GM18519 (cell line): Measurements from ENCODE around the gene ADM5.

Experiments
- ATAC-seq: cut with Tn5 transposase; IDR thresholded peaks from one replicate; pipeline ENCODE4 v1.9.1; 2021; ENCODE audit warnings: mild to moderate bottlenecking, moderate library complexity; ENCODE audit not compliant: unreplicated experiment, low FRiP score

The ADM5 gene, protein sequence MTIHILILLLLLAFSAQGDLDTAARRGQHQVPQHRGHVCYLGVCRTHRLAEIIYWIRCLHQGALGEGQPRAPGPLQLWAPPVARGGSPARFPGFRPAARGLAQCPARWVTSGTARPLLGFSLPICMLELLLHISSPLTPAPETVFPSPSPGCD

DNA sequence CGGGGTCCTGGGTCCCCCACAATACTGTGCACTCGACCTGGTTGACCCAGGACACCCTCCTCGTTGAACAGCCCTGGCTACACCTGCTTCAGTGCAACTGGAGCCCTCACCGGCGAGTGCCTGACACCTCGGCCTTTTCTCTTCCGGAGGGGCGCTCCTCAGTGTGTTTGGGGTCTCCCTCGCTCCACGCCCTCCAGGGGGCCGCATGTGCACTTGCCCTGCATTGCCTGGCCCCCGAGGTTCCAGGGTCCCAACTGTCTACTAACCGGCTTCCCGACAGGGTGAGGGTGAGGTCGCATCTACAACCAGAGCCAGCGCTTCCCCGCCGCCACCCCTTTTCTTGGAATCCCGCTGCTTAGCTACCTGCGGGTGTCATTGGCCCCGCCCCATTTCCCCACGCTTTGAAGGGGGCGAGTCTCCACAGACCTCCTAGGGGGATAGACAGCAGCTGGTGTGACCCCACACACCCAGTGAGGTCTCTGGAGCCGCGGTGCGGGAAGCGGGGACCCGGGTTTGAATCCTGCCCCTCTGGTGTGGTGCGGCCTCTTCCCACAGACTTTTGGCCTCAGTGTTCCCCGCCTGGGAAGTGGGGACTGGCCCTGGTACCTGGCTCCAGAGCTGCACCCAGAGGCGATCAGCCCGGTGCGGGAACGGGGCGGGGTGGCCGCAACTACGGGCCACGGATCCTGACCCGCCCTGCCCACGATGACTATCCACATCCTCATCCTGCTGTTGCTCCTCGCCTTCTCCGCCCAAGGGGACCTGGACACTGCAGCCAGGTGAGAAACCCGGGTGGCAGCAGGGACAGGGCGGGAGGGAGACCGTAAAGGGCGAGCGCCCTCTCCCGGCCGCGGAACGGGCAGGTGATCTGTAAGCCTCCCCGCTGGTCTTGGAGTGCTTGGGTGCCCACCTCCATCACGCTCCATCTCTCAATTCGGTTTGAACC lies at the start of gene ADM5:
ADM5 (plus strand) TSS at position 462 of the 946 bp plus-strand sequence; CDS start at position 706, 244 bp downstream.
- ATAC-seq: no peak

DNA sequence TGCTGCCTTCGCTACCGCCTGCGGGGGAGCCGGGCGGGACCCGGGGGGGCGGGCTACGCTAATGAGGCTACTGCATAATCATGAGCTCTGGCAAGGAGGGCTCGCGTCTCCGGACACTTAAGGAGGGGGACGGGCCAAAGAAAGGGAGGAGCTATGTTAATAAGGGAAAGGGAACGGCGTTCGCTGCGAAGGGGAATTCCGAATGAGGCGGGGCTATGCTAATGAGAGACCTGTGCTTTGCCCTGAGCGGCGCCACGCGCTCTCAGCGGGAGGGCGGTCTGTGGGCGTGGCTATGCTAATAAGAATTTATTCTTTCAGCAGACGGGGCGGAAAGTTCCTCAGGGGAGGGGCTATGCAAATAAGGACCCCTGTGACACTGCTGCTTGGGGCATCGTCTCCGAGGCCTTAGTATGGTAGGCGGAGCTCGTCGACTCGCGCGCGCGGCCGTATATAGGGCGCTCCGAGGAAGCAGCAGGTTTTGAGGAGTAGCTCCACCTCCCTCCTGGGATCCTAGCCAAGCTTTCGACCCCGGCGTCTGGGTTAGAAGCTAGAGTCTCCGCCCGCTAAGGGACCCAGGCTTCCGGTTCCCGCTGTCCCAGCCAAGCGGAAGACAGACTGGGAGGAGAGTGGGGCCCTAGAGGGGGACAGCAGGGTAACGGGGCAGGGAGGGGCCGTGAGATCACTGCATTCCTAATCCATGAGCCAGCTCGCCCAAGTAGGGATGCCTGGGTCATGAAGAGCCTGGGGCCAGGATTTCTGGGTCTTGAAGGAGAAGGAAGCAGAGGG lies 49.1 kb upstream of the ADM5 start, which contains the start of gene RRAS:
RRAS (minus strand) TSS at position 31 of the 786 bp plus-strand sequence. CDS start 45 bp downstream, outside the sequence.
- ATAC-seq: peak; percentile 49

DNA sequence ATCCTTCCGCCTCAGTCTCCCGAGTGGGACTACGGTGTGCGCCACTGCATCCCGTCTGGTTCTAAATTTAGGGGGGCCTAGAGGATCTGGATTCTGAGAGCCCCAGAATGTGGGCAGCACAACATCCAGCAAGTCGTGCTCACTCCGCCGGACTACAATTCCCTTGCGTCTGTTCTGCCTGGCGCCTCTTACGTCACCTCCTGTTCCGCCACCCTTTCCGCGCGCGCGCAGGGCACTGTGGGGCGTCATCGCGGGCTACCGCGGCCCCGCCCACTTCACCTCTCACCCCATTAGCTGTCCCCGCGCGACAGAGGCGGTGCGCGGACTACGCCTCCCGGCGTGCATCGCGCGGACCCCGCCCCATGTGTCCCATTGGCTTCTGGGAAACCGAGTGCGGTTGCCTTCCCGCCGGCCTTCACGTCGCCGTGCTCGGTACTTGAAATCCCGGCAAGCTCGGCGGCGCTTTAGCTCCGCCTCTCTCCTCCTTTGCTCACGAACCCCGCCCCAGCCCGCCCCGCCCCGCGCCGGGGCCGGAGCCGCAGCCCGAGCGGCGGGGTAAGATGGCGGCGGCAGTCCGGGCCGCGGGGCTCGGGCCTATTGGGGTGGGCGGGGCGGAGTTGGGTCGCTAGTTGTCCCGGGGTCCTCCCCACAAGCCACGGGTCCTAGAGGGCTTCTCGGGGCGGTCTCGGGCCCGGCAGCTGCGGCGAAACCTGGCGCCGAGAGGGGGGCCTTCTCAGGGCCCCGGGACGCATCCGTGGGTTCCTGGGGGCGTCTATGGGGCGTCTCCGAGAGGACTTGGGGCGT lies 47.5 kb upstream of the ADM5 start, which contains the start of gene SCAF1:
SCAF1 (plus strand) TSS at position 522 of the 804 bp plus-strand sequence. CDS start 2,818 bp downstream, outside the sequence.
- peak; percentile 47 for ATAC-seq

DNA sequence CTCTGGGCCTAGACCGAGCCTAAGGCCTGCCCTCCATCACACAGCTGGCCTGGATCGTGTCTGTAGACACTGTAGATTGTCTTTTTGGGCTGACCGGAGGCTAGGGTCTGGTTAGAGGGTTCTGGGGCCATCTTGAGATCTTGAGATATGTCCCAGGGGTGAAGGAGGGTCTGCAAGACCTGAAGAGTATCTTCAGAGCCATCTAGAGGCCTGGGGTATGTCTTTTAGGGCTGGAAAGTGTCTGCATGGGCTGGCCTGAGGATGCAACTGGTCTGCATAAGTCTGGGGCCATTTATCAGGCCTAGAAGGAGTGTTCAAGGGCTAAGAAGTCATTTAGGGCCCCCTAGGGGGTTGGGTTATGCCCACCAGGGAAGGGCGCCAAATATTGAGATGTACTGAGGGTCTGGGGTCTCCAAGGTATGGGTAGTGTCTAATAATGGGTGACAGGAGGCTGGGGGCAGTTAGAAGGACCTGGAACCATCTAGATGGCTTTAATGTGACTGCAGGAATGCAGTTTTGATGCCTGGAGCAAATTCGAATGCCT lies 46.8 kb upstream of the ADM5 start:
- ATAC-seq: no peak

DNA sequence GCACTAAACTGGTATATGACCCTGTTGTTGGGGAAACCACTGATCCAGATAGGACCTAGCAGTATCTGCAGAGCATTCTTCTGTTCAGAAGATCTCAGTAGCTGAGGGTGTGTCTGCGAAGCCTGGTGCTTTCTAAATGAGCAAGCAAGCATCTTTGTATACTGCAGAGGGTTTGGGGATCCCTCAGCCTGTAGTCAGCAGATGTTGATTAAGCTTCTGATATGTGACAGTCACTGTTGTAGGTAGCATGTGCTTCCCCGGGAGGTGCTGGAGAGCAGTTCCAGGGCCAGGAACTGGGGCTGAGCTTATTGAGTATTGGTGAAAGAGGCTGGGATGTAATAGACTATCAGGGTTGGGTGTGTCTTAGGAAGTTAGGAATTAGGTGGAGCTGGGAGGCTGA lies 45.9 kb upstream of the ADM5 start:
- ATAC-seq: no peak

DNA sequence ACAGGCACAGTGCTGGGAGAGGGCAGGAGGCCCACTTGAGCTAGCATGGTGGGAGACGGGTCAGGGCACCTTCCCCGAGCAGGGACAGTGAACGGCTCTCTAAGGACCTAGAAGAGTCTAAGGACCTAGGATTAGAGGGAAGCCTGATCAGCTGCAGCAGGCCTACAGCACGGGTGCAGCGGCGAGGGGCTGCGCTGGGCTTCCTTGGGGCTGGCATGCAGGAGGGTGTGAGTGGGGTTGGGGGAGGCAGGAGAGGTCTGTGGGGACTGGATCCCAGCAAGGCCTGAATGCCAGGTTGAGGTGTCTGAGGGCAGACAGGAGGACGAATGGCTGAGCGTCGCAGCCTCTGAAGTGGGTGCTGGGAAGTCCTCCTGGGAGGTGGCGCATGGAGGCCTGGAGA lies 43.8 kb upstream of the ADM5 start:
- no peak for ATAC-seq

DNA sequence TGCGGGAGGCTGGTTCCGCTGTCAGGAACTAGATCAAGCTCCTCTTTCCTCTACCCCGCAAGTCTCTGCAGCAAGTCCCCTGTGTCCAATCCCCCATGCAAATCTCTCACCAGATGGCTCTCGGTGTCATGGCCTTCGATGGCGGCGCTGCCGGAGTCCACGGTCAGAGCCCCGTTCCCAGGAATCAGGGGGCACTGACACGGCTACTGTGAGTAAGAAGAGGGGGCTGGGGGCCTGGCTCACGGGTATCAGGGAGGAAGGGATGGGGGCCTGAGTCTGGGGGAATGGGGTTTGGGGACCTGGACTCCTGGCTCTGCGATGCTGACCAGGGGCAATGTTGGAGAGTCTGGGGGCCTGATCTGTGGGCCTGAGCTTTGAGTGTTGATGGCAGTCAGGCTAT lies 43.4 kb upstream of the ADM5 start:
- ATAC-seq: no peak

DNA sequence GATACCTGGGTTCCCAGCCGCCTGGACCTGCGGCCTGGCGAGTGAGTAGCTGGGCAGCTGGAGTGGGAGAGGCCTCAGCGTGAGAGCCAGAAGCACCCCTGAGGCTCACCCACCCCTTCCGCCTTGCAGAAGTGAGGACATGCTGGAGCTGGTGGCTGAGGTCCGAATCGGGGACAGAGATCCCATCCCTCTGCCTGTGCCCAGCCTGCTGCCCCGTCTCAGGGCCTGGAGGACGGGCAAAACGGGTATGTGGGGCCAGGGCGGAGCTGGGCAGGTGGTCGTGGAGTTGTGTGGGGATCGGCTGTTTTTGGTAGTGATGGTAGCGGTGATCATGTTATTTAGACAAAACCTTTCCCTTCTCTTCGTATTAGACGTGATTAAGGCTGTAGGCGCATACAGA lies 42.8 kb upstream of the ADM5 start:
- no peak for ATAC-seq

DNA sequence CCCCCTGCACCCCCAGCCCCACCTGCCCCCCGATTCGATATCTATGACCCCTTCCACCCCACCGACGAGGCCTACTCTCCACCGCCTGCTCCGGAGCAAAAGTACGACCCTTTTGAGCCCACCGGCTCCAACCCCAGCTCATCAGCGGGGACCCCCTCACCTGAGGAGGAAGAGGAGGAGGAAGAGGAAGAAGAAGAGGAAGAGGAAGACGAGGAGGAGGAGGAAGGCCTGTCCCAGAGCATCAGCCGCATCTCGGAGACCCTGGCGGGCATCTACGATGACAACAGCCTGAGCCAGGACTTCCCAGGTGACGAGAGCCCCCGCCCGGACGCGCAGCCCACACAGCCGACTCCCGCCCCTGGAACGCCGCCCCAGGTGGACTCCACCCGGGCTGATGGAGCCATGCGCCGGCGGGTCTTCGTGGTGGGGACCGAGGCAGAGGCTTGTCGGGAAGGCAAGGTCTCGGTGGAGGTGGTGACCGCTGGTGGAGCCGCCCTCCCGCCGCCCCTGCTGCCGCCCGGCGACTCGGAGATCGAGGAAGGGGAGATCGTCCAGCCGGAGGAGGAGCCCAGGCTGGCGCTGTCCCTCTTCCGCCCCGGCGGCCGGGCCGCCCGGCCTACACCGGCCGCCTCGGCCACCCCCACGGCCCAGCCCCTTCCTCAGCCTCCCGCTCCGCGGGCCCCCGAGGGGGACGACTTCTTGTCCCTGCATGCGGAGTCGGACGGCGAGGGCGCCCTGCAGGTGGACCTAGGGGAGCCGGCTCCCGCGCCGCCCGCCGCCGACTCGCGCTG lies 38.2 kb upstream of the ADM5 start:
- no peak for ATAC-seq

DNA sequence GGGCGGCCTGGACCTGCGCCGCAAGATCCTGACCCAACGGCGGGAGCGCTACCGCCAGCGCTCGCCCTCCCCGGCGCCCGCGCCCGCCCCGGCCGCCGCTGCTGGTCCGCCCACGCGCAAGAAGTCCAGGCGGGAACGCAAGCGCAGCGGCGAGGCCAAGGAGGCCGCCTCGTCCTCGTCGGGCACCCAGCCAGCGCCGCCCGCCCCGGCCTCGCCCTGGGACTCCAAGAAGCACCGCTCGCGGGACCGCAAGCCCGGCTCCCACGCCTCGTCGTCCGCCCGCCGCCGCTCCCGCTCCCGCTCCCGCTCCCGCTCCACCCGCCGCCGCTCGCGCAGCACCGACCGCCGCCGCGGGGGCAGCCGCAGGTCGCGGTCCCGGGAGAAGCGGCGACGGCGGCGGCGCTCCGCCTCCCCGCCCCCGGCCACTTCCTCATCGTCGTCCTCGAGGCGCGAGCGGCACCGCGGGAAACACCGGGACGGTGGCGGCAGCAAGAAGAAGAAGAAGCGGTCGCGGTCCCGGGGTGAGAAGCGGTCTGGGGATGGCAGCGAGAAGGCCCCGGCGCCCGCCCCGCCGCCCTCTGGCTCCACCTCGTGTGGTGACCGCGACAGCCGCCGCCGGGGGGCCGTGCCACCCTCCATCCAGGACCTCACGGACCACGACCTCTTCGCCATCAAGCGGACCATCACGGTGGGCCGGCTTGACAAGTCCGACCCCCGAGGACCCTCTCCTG lies 37.4 kb upstream of the ADM5 start:
- no peak for ATAC-seq

DNA sequence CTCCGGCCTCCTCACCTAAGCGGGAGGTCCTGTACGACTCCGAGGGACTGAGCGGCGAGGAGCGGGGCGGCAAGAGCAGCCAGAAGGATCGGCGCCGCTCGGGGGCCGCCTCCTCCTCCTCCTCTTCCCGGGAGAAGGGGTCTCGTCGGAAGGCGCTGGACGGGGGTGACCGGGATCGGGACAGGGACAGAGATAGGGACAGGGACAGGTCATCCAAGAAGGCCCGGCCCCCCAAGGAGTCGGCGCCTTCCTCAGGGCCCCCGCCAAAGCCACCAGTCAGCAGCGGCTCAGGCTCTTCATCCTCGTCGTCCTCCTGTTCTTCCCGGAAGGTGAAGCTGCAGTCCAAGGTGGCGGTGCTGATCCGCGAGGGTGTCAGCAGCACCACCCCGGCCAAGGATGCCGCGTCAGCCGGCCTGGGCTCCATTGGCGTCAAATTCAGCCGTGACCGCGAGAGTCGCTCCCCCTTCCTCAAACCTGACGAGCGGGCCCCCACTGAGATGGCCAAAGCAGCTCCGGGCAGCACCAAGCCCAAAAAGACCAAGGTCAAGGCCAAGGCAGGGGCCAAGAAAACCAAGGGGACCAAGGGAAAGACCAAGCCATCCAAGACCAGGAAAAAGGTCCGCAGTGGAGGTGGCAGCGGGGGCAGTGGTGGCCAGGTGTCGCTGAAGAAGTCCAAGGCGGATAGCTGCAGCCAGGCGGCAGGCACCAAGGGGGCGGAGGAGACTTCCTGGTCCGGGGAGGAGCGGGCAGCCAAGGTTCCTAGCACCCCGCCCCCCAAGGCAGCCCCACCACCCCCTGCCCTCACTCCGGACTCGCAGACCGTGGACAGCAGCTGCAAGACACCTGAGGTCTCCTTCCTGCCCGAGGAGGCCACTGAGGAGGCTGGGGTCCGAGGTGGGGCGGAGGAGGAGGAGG lies 36.6 kb upstream of the ADM5 start:
- ATAC-seq: no peak

DNA sequence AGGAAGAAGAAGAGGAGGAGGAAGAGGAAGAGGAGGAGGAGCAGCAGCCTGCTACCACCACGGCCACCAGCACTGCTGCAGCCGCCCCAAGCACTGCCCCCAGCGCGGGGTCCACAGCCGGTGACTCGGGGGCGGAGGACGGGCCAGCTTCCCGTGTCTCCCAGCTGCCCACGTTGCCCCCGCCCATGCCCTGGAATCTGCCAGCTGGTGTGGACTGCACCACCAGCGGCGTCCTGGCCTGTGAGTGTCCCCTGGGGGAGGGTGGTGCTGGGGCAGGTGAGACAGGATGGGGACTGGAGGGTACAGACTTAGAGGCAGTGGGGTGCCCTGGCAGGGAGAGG lies 36.0 kb upstream of the ADM5 start:
- ATAC-seq: no peak

DNA sequence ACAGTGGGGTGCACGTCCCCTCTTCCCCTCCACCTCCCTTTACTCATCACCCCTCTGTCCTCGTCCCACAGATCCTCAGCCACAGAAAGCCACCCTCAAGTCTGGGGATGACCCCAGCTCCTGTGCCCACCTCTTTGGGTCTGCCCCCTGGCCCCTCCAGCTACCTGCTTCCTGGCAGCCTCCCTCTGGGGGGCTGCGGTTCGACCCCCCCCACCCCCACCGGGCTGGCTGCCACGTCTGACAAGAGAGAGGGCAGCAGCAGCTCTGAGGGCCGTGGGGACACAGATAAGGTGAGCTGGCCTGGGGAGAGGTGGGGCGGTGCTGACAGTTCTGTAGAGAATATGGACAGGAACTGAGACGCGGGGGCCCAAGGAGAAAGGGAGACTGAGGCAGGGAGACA lies 34.8 kb upstream of the ADM5 start:
- no peak for ATAC-seq

DNA sequence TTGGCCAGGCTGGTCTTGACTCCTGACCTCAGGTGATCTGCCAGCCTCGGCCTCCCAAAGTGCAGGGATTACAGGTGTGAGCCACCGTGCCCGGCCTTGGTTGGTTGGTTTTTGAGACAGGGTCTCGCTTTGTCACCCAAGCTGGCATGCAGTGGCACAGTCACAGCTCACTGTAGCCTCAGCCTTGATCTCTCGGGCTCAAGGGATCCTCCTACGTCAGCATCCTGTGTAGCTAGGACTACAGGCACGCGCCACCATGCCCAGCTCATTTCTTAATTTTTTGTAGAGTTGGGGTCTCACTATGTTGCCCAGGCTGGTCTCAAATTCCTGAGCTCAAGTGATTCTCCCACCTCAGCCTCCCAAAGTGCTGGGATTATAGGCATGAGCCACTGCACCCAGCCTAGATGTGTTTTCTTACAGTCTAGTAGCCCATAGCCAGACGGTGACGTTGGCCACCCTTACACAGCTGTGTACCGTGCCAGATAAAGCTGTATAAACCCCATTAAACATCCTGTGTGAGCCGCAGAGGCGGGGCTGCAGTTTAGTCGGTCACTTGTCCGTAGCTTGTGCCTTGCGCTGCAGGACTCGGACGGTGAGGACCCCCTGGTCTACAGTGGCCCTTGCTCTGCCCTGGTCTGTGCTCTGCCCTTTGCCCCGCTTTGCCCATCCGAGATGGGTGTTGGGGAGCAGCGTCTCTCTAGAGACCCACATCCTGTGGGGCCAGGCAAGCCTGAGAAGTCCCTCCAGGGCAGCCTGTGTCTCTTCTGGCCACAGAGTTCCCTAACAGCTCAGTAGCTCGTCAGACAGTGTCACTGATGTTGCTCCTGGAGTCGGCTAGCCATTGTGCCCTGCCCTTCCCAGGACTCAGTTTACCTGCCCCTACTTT lies 33.6 kb upstream of the ADM5 start:
- no peak for ATAC-seq

DNA sequence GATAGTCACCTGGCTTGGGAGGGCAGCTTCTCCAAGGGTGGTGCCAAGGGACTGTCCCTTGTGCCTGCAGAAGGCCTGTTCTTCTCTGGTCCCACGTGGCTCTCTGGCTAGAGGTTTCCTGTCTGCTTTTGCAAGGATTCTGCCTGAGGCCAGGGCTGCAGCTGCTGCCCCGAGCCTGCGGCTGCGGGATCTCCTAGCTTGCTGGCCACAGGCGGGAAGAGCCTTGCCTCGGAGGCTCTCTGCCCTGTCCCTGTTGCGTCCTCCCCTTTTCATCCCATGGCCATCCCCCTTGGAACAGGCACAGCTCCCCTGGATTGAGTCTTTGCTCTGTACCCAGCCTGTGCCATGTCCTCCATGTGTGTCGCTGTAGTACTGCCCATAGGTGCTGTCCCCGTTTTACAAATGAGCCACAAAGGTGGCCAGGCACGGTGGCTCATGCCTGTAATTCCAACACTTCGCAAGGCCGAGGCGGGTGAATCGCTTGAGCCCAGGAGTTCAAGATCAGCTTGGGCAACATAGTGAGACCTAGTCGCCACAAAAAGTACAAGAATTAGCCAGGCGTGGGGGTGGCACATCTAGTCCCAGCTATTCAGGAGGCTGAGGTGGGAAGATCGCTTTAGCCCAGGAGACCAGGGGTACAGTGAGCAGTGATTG lies 32.8 kb upstream of the ADM5 start:
- no peak for ATAC-seq
